CD4-positive, alpha-beta T cell treated with Interferon gamma for 1 hour (primary cell): ENCODE measurements around the gene SRSF12.
"Not testable (repeated sequence)": the region's sequence is repeated elsewhere in the genome, so short reads cannot be mapped to it uniquely, and the experiment has no call there.

Experiments used
- DNase-seq: peaks from one replicate; pipeline ENCODE4 v3.0.0-alpha.2; 2020

SRSF12 gene

GRCh38 chr6:89069536-89070163, 48.2 kb downstream of the SRSF12 start:
- no peak for DNase-seq

- no peak for DNase-seq
These were observed 49.2 kb downstream of the SRSF12 start for GRCh38 chr6:89068695-89069094.

GRCh38 chr6:89067796-89068195, 50.1 kb downstream of the SRSF12 start:
- no peak for DNase-seq

- no peak for DNase-seq
These were observed 50.8 kb downstream of the SRSF12 start for GRCh38 chr6:89066940-89067646.

- DNase-seq, result not testable (repeated sequence)
These were observed 51.8 kb downstream of the SRSF12 start for GRCh38 chr6:89066121-89066520.

- DNase-seq, result not testable (repeated sequence)
These were observed 52.9 kb downstream of the SRSF12 start for GRCh38 chr6:89064931-89065330.

- DNase-seq, result no peak
These were observed 54.0 kb downstream of the SRSF12 start for GRCh38 chr6:89063881-89064280.

- no peak for DNase-seq
These were observed 58.6 kb downstream of the SRSF12 start for GRCh38 chr6:89059227-89059626.

- no peak for DNase-seq
These were observed 59.2 kb downstream of the SRSF12 start for GRCh38 chr6:89058627-89059026.

- DNase-seq, result no peak
These were observed 60.1 kb downstream of the SRSF12 start for GRCh38 chr6:89057759-89058158.

GRCh38 chr6:89054208-89054607, 63.7 kb downstream of the SRSF12 start:
- no peak for DNase-seq

GRCh38 chr6:89051676-89052075, 66.2 kb downstream of the SRSF12 start:
- DNase-seq, result no peak

- no peak for DNase-seq
These were observed 67.2 kb downstream of the SRSF12 start for GRCh38 chr6:89050697-89051096.

GRCh38 chr6:89050155-89050554, 67.7 kb downstream of the SRSF12 start:
- no peak for DNase-seq

GRCh38 chr6:89048985-89049384, 68.9 kb downstream of the SRSF12 start:
- no peak for DNase-seq

GRCh38 chr6:89048288-89048923, 69.5 kb downstream of the SRSF12 start:
- DNase-seq, result no peak

- DNase-seq, result no peak
These were observed 70.4 kb downstream of the SRSF12 start for GRCh38 chr6:89047473-89047872.
